Central memory CD8-positive, alpha-beta T cell (primary cell): ENCODE results near the gene FARP1.
"Not testable (repeated sequence)": the region's sequence is repeated elsewhere in the genome, so short reads cannot be mapped to it uniquely, and the experiment has no call there.

ENCODE experiments used
- ATAC-seq: fragments of 150-1000 bp; cut with Tn5 transposase; replicated peaks from 2 replicates; pipeline ENCODE4 v1.10.0; 2022; ENCODE audit warnings: mild to moderate bottlenecking, moderate FRiP score, moderate number of reproducible peaks; ENCODE audit not compliant: poor library complexity, severe bottlenecking; ENCODE audit errors: extremely low read depth
- DNase-seq, 2 donors: peaks; one replicate each; pipeline ENCODE4 v3.0.0; 2021; ENCODE audit warnings: low spot score in 2 of 2
- H3K27ac Mint-ChIP-seq: one replicate; pipeline ENCODE4 v1.8.0; 2022; ENCODE audit warnings: low read depth, mild to moderate bottlenecking, moderate library complexity, mixed read lengths
- H3K27me3 Mint-ChIP-seq: one replicate; pipeline ENCODE4 v1.8.0; 2022; ENCODE audit warnings: mixed read lengths
- H3K36me3 Mint-ChIP-seq: one replicate; pipeline ENCODE4 v1.8.0; 2022; ENCODE audit warnings: mild to moderate bottlenecking, moderate library complexity, mixed read lengths; ENCODE audit not compliant: insufficient read depth
- H3K4me1 Mint-ChIP-seq: one replicate; pipeline ENCODE4 v1.8.0; 2022; ENCODE audit warnings: mixed read lengths
- H3K4me3 Mint-ChIP-seq: one replicate; pipeline ENCODE4 v1.8.0; 2022; ENCODE audit warnings: mild to moderate bottlenecking, moderate library complexity, mixed read lengths
- H3K9me3 Mint-ChIP-seq: one replicate; pipeline ENCODE4 v1.8.0; 2022; ENCODE audit warnings: mixed read lengths

FARP1 gene

DNA sequence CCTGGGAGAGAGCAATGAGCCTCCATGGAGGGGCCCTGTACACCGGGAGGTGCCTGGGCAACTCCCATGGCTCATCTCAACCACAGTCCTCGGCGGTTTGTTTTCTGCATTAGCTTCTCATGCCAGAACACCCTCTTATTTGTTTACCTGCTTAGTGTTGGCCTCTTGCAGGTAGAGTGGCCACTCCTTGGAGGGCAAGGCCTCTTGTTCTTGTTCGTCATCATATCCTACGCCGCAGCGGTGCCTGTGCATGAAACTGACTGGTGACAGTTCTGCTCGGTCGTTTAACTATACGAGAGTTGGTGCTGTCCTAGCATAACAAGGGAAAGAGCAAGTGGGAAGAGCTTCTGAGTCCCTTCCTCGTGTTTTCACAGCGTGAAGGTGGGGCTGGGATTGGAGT, 74.7 kb downstream of the FARP1 start:
- ATAC-seq: no peak
- H3K9me3 Mint-ChIP-seq: no peaks in the 10 kb centered on the region
- H3K36me3 Mint-ChIP-seq: no peaks in the 10 kb centered on the region
- peaks cover 8% of the 10 kb centered on the region for H3K27me3 Mint-ChIP-seq
- no peak overlapping the region for H3K4me3 Mint-ChIP-seq
- no peak for DNase-seq
- H3K4me1 Mint-ChIP-seq: no peaks in the 10 kb centered on the region
- no peak overlapping the region for H3K27ac Mint-ChIP-seq

- no peak for DNase-seq
- no peaks in the 10 kb centered on the region for H3K4me1 Mint-ChIP-seq
- peaks cover 12% of the 10 kb centered on the region for H3K27me3 Mint-ChIP-seq
- no peaks in the 10 kb centered on the region for H3K9me3 Mint-ChIP-seq
- H3K27ac Mint-ChIP-seq: no peak overlapping the region
- H3K4me3 Mint-ChIP-seq: no peak overlapping the region
- no peak for ATAC-seq
- H3K36me3 Mint-ChIP-seq: no peaks in the 10 kb centered on the region
Measured at GRCh38 chr13:98219685-98220084, 76.8 kb downstream of the FARP1 start.

DNA sequence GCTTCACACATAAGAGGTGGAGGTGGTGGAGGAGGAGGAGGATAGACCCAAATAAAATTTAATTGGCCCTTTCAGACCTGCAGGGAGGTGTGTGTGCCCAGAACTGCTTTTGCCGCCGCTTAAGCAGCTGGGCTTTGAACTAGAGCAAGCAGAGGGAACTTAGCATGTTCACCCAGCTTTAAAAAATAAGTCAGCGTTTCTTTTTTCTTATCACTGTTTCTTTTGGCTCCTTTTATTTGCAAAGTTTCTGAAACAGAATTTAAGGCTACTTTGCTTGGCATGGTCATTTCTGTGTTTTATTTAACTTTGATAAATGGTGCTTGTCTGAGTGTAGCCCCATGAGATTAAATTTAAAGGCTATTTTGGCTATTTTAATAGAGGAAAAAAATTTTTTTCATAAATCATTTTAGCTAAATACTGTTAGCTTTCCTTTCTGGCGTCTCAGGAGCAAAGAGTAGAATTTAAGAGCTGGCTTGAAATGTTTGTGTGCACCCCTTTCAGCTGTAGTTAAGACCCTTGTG, 77.4 kb downstream of the FARP1 start:
- Mint-ChIP-seq H3K36me3 (no peaks in the 10 kb centered on the region), H3K9me3 (no peaks in the 10 kb centered on the region), H3K27me3 (peaks cover 19% of the 10 kb centered on the region), H3K27ac (no peak overlapping the region), H3K4me1 (no peaks in the 10 kb centered on the region), H3K4me3 (no peak overlapping the region)
- ATAC-seq (no peak), DNase-seq (no peak)

- ATAC-seq: no peak
- peaks cover 28% of the 10 kb centered on the region for H3K27me3 Mint-ChIP-seq
- DNase-seq: no peak
- no peak overlapping the region for H3K27ac Mint-ChIP-seq
- no peak overlapping the region for H3K4me3 Mint-ChIP-seq
- H3K36me3 Mint-ChIP-seq: no peaks in the 10 kb centered on the region
- no peaks in the 10 kb centered on the region for H3K4me1 Mint-ChIP-seq
- H3K9me3 Mint-ChIP-seq: no peaks in the 10 kb centered on the region
Measured at GRCh38 chr13:98221234-98221633, 78.3 kb downstream of the FARP1 start.

- H3K27me3 Mint-ChIP-seq: peaks cover 37% of the 10 kb centered on the region
- H3K9me3 Mint-ChIP-seq: no peaks in the 10 kb centered on the region
- H3K4me3 Mint-ChIP-seq: no peak overlapping the region
- no peak overlapping the region for H3K27ac Mint-ChIP-seq
- H3K36me3 Mint-ChIP-seq: no peaks in the 10 kb centered on the region
- ATAC-seq (no peak), DNase-seq (no peak)
- no peaks in the 10 kb centered on the region for H3K4me1 Mint-ChIP-seq
Measured at GRCh38 chr13:98222081-98222554, 79.2 kb downstream of the FARP1 start.

DNA sequence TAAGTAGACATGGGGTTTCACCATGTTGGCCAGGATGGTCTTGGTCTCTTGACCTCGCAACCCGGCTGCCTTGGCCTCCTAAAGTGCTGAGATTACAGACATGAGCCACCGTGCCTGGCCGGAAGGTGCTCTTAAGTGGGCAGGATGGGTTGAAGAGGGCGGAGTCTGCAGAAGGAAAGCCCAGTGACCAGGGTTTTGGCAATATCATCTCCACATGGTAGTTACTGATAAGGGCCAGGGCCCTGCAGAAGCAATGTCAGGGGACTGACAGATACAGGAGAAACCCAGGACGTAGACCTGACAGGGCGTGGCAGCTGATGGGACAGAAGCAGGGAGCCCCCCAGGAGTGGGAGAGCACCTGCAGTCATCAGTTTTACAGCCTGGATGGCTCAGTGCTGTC, 79.9 kb downstream of the FARP1 start:
- Mint-ChIP-seq H3K27me3 (peaks cover 44% of the 10 kb centered on the region), H3K9me3 (no peaks in the 10 kb centered on the region), H3K4me3 (no peak overlapping the region), H3K36me3 (no peaks in the 10 kb centered on the region), H3K27ac (no peak overlapping the region), H3K4me1 (no peaks in the 10 kb centered on the region)
- DNase-seq (no peak), ATAC-seq (no peak)

GRCh38 chr13:98223741-98224140, 80.8 kb downstream of the FARP1 start:
- H3K27ac Mint-ChIP-seq: no peak overlapping the region
- H3K9me3 Mint-ChIP-seq: no peaks in the 10 kb centered on the region
- no peaks in the 10 kb centered on the region for H3K4me1 Mint-ChIP-seq
- H3K27me3 Mint-ChIP-seq: peaks cover 38% of the 10 kb centered on the region
- no peak for ATAC-seq
- H3K4me3 Mint-ChIP-seq: no peak overlapping the region
- H3K36me3 Mint-ChIP-seq: no peaks in the 10 kb centered on the region
- DNase-seq: no peak

GRCh38 chr13:98224557-98224956, 81.7 kb downstream of the FARP1 start:
- no peak overlapping the region for H3K27ac Mint-ChIP-seq
- no peaks in the 10 kb centered on the region for H3K9me3 Mint-ChIP-seq
- H3K4me3 Mint-ChIP-seq: no peak overlapping the region
- ATAC-seq (no peak), DNase-seq (no peak)
- peaks cover 37% of the 10 kb centered on the region for H3K27me3 Mint-ChIP-seq
- H3K36me3 Mint-ChIP-seq: no peaks in the 10 kb centered on the region
- H3K4me1 Mint-ChIP-seq: no peaks in the 10 kb centered on the region

GRCh38 chr13:98225036-98225940, 82.4 kb downstream of the FARP1 start:
- H3K4me1 Mint-ChIP-seq: no peaks in the 10 kb centered on the region
- H3K4me3 Mint-ChIP-seq: no peak overlapping the region
- H3K36me3 Mint-ChIP-seq: no peaks in the 10 kb centered on the region
- no peak for ATAC-seq
- no peak for DNase-seq
- H3K27me3 Mint-ChIP-seq: peaks cover 39% of the 10 kb centered on the region
- no peak overlapping the region for H3K27ac Mint-ChIP-seq
- no peaks in the 10 kb centered on the region for H3K9me3 Mint-ChIP-seq

DNA sequence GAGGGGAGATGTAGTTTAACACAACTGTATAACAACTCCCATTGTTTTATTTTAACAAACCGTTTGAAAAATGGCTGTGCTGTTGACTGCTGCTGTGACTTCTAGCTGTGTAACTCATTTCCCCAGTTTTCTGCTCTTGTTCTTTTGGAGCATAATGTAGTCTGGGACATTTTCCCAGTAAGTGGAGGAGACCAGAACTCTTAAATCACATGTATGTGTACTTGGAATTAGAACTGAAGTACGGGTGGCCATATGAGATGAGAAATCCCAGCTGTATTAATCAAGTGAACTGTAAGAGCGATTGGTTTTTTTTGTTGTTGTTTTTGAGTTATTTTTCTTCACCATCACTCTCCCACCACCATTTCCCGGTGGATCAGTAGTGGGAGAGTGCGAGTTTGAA, 83.6 kb downstream of the FARP1 start:
- no peaks in the 10 kb centered on the region for H3K36me3 Mint-ChIP-seq
- DNase-seq (no peak), ATAC-seq (no peak)
- H3K27ac Mint-ChIP-seq: no peak overlapping the region
- peaks cover 6% of the 10 kb centered on the region for H3K9me3 Mint-ChIP-seq
- H3K27me3 Mint-ChIP-seq: peaks cover 46% of the 10 kb centered on the region
- H3K4me3 Mint-ChIP-seq: no peak overlapping the region
- H3K4me1 Mint-ChIP-seq: no peaks in the 10 kb centered on the region

DNA sequence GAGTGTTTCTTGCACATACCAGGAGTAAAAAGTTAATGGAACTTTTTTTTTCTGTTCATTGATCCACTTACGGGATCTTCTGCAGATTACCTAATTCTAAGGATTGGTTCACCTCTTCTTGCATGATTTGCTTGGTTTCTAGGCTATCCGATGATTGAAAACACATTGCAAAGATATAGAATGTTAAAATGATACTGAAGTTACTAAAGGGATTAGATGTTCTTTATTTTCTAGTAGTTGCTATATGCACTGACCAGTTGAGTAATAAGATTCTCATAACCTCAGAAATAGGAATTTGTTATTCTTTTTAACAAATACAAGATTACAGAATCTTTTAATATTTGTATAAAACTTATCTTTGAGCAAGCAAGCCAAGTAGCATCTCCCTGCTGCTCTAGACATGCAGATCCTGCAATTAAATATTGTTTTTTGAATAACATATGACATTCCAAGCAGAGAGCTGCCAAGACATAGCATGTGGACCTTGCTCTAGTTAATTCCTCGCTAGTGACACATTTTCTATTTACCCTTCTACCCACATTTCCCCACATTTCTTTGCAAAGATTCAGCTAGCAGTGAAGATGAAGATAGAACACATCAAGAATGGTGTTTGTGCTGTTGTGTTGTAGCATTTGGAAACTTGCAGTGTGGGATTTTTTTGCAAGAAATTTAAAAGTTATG, 85.9 kb downstream of the FARP1 start:
- Mint-ChIP-seq H3K27ac (no peak overlapping the region), H3K4me3 (no peak overlapping the region), H3K27me3 (peaks cover 56% of the 10 kb centered on the region), H3K9me3 (peaks cover 6% of the 10 kb centered on the region), H3K4me1 (no peaks in the 10 kb centered on the region), H3K36me3 (no peaks in the 10 kb centered on the region)
- DNase-seq: no peak
- no peak for ATAC-seq

DNA sequence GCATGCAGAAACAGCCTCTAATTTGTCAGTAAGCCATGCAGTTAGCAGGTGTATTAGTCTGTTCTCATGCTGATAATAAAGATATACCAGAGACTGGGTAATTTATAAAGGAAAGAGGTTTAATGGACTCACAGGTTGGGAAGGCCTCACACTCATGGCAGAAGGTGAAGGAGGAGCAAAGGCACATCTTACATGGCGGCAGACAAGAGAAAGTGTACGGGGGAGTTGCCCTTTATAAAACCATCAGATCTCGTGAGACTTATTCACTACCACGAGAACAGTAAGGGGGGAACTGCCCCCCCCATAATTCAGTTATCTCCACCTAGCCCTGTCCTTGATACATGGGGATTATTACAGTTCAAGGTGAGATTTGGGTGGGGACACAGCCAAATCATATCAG, 87.9 kb downstream of the FARP1 start:
- not testable (repeated sequence) for H3K9me3 Mint-ChIP-seq, H3K4me3 Mint-ChIP-seq, H3K27ac Mint-ChIP-seq, ATAC-seq, H3K36me3 Mint-ChIP-seq, DNase-seq, H3K4me1 Mint-ChIP-seq
- H3K27me3 Mint-ChIP-seq: peaks cover 59% of the 10 kb centered on the region

DNA sequence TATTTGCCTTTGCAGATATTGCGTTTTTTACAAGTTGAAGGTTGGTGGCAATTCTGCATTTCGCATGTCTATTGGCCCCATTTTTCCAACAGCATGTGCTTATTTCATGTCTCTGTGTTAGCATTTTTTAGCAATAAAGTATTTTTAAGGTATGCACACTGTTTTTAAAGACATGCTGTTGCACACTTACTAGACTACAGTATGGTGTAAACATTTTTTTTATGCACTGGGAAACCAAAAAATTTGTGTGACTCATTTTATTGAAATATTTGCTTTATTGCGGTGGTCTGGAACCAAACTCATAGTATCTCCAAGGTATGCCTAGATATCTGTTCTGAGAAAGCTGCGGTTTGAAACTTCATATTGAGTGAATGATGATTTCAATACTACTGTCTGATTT, 89.6 kb downstream of the FARP1 start:
- H3K9me3 Mint-ChIP-seq: peaks cover 6% of the 10 kb centered on the region
- H3K36me3 Mint-ChIP-seq: no peaks in the 10 kb centered on the region
- H3K27ac Mint-ChIP-seq: no peak overlapping the region
- peaks cover 46% of the 10 kb centered on the region for H3K27me3 Mint-ChIP-seq
- no peak for DNase-seq
- no peak for ATAC-seq
- no peaks in the 10 kb centered on the region for H3K4me1 Mint-ChIP-seq
- no peak overlapping the region for H3K4me3 Mint-ChIP-seq
